Neural progenitor cell (in vitro differentiated cells): ENCODE measurements around the gene SUGCT.

Source experiments
- CTCF ChIP-seq: fragments of 200-600 bp; sonication (generic); IDR thresholded peaks from 2 replicates; pipeline ENCODE4 v1.5.1; 2017; ENCODE audit warnings: antibody characterized with exemption, mild to moderate bottlenecking
- EZH2 ChIP-seq: fragments of 200-600 bp; sonication (generic); IDR thresholded peaks from 2 replicates; pipeline ENCODE4 v1.6.1; 2017; ENCODE audit warnings: antibody characterized with exemption, mild to moderate bottlenecking, moderate library complexity
- EZH2phosphoT487 ChIP-seq: fragments of 200-600 bp; sonication (generic); IDR thresholded peaks from 2 replicates; pipeline ENCODE4 v1.6.1; 2017; ENCODE audit warnings: antibody characterized with exemption

- TF ChIP-seq EZH2 (no peak), CTCF (no peak), EZH2phosphoT487 (peak; percentile 89)
These were observed 623.8 kb downstream of the SUGCT start for GRCh38 chr7:40758590-40758989.
